Subcutaneous adipose tissue (tissue), 4 donors: ENCODE measurements around the gene SNRNP27. TPM values are rescaled to one million over a fixed set of nuclear protein-coding genes. Genes with fewer than 3 reads are reported as not detected.

ENCODE experiments used
- CTCF ChIP-seq: fragments of 450-650 bp; IDR thresholded peaks from one replicate; pipeline ENCODE4 v1.5.1; 2016; ENCODE audit warnings: low read depth, mild to moderate bottlenecking, control low read depth, antibody characterized with exemption, moderate library complexity
- total RNA-seq, 4 donors: library from RNA; depleted of rRNA; stranded (reverse); fragments of >200 nt; gene quantifications; one replicate each; pipeline ENCODE4 v1.1.0, GENCODE V29; 2016

The SNRNP27 gene
- total RNA-seq, 4 donors from 2014 or later, result 66.7 to 125 (median 86.0) TPM

GRCh38 chr2:69944756-69945155 lies 51.0 kb downstream of the SNRNP27 start:
- TF ChIP-seq CTCF, result no peak

DNA sequence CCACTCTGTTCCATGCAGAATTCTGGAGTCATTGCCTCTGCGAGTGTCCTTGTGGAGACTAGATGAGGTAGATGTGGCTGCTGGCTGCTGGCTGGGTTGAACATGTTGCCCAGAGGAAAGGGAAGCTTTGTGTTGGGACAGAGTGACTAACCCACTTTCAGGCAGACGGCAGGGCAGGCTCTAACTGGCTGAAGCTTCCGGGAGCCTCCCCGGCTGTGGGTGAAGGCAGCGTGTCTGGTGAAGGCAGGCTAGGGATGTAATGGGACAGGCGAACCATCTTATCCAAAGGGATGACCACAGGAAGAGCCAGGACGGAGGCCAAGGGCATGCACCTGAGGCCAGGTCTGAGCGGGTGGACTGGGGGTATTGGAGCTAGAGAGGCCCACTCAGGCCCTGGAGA lies 51.7 kb downstream of the SNRNP27 start:
- no peak for TF ChIP-seq CTCF

- TF ChIP-seq CTCF, result no peak
Measured at GRCh38 chr2:69945941-69946340, 52.2 kb downstream of the SNRNP27 start.

GRCh38 chr2:69946351-69947324 lies 52.9 kb downstream of the SNRNP27 start:
- TF ChIP-seq CTCF, result no peak

- no peak for TF ChIP-seq CTCF
Measured at GRCh38 chr2:69947325-69947931, 53.7 kb downstream of the SNRNP27 start.

- TF ChIP-seq CTCF, result no peak
Measured at GRCh38 chr2:69948032-69948962, 54.5 kb downstream of the SNRNP27 start.
